ENCODE results near the gene ADH6. TPM values are rescaled to one million over a fixed set of nuclear protein-coding genes. Genes with fewer than 3 reads are reported as not detected.

The ADH6 gene
- total RNA-seq, 4 donors from 2014 or later = not detected

DNA sequence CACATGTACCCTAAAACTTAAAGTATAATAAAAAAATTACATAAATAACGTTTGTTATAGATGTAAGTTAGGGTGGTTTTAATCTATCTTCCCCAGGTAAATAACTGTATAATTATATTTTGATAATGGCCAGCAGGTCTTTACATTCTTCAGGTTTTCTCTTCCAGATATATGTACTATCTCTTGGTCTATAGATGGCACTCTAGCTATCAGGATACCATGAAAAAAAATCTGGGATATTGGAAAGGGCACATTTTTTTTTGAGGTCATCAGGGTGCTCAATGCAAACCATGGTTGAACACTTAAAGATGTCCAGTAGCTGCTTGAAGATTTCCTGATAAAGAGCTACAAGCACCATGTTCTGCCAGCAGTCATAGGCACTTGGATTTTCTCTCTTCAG lies 59.3 kb downstream of the ADH6 start:
- no peak for TF ChIP-seq CTCF (IDR thresholded peaks at IDR 0.05; ENCODE audit: low read depth)

DNA sequence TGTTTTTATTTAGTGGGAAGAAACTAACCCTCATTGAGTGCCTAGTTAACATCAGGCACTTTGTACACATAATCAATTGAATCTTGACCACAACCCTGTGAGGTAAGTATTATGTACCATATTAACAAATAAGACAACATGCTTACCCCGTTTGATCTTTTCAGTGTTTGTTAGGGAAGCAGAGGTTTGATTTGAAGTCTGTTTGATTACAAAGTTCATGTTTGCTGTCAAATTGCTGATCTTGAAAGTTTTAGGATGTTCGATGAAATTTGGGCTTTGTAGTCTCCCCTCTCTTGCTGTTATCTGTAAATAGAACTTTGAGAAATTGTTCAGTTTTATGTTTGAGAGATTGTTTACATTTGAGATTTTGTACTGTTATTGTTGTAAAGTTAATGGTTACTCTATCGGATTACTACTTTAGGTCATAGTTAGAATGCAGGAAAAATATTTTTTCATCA lies 61.5 kb downstream of the ADH6 start:
- no peak for TF ChIP-seq CTCF (IDR thresholded peaks at IDR 0.05; ENCODE audit: low read depth)

DNA sequence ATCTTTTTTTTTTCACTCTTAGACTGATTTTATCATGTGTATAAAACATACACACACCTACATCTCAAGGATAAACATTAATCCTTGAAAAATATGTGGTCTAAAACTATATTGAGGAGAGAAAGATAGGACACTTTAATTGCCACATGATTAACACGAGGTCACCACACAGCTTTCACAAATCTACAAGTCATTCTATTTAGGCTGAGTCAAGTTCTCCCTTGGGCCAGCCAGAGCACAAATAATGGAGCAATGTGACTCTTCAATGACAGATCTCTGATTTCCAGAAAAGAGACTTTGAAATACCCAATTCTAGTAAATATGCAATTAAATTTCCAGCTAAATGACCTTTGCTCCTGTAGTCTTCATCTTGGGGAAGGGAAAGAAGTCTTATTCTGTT lies 62.1 kb downstream of the ADH6 start:
- TF ChIP-seq CTCF (IDR thresholded peaks at IDR 0.05; ENCODE audit: low read depth) = no peak

- TF ChIP-seq CTCF (IDR thresholded peaks at IDR 0.05; ENCODE audit: low read depth) = no peak
Measured at GRCh38 chr4:99154658-99155342, 64.2 kb downstream of the ADH6 start.

Other genes starting within 250 kb of the ADH6 start
- 10 to 100 TPM; 26.4 to 39.3 (median 29.6) TPM for gene METAP1, start 223.5 kb downstream of the ADH6 start, total RNA-seq
- gene ADH5, start 130.5 kb downstream of the ADH6 start, total RNA-seq = 100 to 1,000 TPM; 220 to 333 (median 251) TPM
- 1 to 10 TPM in 1 of 4 donors, under 1 TPM in 2, not detected in 1; 0.49 to 6.1 (median 0.66) TPM for gene ADH4, start 74.9 kb downstream of the ADH6 start, total RNA-seq
- gene ADH1A, start 71.7 kb upstream of the ADH6 start, total RNA-seq = under 1 TPM in 3 of 4 donors, not detected in 1; 0.22 to 0.85 (median 0.82) TPM
- 1,000 to 10,000 TPM; 3,428 to 6,526 (median 5,135) TPM for gene ADH1B, start 102.2 kb upstream of the ADH6 start, total RNA-seq
- gene ADH1C, start 133.5 kb upstream of the ADH6 start, total RNA-seq = 10 to 100 TPM; 21.3 to 51.7 (median 24.4) TPM
- gene ADH7, start 216.1 kb upstream of the ADH6 start, total RNA-seq = not detected

Measured in subcutaneous adipose tissue (tissue), 4 donors.